Hepatocyte (in vitro differentiated cells): ENCODE results near the gene SMOC1.

ENCODE experiments used
- CTCF ChIP-seq: fragments of 200-600 bp; sonication (generic); IDR thresholded peaks from 2 replicates; pipeline ENCODE4 v1.5.1; 2016; ENCODE audit warnings: antibody characterized with exemption, mild to moderate bottlenecking; ENCODE audit not compliant: poor library complexity
- EZH2 ChIP-seq: fragments of 200-600 bp; sonication (generic); IDR thresholded peaks from 2 replicates; pipeline ENCODE4 v1.6.1; 2016; ENCODE audit warnings: antibody characterized with exemption, mild to moderate bottlenecking, borderline replicate concordance

GRCh38 chr14:69882116-69882864 is 3.1 kb downstream of the SMOC1 start:
- TF ChIP-seq CTCF (no peak), EZH2 (no peak)
